ENCODE results near the gene POC5. TPM values are rescaled to one million over a fixed set of nuclear protein-coding genes. Genes with fewer than 3 reads are reported as not detected.
A peak's percentile ranks its signal among the peaks of the same experiment; 100 is the strongest.

POC5 gene, protein sequence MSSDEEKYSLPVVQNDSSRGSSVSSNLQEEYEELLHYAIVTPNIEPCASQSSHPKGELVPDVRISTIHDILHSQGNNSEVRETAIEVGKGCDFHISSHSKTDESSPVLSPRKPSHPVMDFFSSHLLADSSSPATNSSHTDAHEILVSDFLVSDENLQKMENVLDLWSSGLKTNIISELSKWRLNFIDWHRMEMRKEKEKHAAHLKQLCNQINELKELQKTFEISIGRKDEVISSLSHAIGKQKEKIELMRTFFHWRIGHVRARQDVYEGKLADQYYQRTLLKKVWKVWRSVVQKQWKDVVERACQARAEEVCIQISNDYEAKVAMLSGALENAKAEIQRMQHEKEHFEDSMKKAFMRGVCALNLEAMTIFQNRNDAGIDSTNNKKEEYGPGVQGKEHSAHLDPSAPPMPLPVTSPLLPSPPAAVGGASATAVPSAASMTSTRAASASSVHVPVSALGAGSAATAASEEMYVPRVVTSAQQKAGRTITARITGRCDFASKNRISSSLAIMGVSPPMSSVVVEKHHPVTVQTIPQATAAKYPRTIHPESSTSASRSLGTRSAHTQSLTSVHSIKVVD
- 9.1 TPM for total RNA-seq
- long read RNA-seq, partial matches to known transcripts = 0 of 3 reads
- long read RNA-seq, other reads (novel, unspliced or antisense) = 3 of 3 reads

DNA sequence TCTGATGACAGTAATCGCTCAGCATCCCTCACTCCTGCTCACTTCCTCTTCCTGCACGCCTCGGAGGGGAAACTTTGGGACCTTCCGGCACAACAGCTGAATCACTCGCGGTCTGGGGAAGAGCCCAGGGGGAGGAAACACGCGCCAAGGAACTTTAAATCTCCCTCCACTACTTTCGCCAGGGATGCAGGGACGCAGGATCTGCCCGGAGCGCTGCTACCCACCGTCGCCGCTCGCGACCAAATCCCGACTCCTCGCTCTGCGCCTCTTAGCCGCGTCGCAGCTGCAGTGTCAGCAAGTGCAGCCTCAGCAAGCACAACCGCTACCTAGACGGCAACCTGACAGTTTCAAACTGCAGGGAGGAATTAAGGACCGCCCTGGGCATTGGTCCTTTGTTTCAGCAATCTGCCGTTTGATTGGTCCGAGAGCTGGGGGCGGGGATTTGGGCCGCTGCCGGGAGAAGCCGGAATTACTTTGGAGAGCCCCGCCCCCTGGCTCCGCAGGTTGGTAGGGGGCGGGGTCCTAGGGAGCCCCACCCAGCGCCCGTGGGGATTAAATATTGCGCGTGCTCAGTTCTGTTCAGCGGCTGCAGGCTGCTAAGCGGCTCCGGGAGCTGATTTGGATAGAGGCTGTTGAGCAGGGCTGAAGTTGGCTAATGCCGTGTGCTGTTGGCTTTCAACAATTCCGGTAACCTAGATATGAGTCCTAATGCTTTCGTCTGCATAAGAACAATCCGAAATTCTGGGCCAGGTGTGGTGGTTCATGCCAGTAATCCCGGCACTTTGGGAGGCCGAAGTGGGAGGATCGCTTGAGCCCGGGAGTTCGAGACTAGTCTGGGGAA lies at the start of gene POC5:
POC5 (minus strand) TSS at position 356 of the 841 bp plus-strand sequence. CDS start 4,500 bp downstream, outside the sequence.
- Histone ChIP-seq H3K27ac (peak within 1 kb of the TSS; percentile 82), H3K4me3 (peak within 1 kb of the TSS; percentile 78), H3K4me1 (peaks cover 9% of the 10 kb centered on the region), H3K9me3 (no peaks in the 10 kb centered on the region), H3K27me3 (no peaks in the 10 kb centered on the region), H3K36me3 (peaks cover 5% of the 10 kb centered on the region)
- intact Hi-C loops (cut with DNase I) = no loop called here
- ATAC-seq (peak; percentile 99), DNase-seq (peak; percentile 97)
- TF ChIP-seq, protein P1, sequence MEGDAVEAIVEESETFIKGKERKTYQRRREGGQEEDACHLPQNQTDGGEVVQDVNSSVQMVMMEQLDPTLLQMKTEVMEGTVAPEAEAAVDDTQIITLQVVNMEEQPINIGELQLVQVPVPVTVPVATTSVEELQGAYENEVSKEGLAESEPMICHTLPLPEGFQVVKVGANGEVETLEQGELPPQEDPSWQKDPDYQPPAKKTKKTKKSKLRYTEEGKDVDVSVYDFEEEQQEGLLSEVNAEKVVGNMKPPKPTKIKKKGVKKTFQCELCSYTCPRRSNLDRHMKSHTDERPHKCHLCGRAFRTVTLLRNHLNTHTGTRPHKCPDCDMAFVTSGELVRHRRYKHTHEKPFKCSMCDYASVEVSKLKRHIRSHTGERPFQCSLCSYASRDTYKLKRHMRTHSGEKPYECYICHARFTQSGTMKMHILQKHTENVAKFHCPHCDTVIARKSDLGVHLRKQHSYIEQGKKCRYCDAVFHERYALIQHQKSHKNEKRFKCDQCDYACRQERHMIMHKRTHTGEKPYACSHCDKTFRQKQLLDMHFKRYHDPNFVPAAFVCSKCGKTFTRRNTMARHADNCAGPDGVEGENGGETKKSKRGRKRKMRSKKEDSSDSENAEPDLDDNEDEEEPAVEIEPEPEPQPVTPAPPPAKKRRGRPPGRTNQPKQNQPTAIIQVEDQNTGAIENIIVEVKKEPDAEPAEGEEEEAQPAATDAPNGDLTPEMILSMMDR (IDR thresholded peaks at IDR 0.05) = no peak

DNA sequence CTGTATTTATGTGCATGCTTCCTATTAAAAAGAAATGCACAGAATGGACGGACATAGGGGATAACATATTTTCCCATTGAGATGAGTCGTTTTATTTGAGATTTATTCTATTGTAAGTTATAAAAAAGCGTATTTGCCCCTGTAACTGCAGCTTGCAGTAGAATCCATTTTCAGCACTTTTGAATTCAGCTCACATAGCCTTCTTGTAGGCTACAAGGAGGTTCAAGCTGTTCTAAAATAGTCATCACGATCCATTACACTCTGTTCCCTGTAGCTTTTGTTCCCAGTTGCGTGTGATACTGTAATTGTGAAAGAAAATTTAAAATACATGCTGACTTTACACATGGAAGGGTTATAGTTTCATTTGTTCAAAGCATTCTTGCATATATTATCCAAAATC lies 40.9 kb upstream of the POC5 start:
- Histone ChIP-seq H3K27me3 (no peaks in the 10 kb centered on the region), H3K9me3 (no peaks in the 10 kb centered on the region), H3K4me1 (no peaks in the 10 kb centered on the region), H3K27ac (no peak overlapping the region), H3K4me3 (no peak overlapping the region), H3K36me3 (no peaks in the 10 kb centered on the region)
- DNase-seq = no peak
- TF ChIP-seq, protein P1 (IDR thresholded peaks at IDR 0.05) = no peak
- intact Hi-C loops (cut with DNase I) = no loop called here
- ATAC-seq = no peak

DNA sequence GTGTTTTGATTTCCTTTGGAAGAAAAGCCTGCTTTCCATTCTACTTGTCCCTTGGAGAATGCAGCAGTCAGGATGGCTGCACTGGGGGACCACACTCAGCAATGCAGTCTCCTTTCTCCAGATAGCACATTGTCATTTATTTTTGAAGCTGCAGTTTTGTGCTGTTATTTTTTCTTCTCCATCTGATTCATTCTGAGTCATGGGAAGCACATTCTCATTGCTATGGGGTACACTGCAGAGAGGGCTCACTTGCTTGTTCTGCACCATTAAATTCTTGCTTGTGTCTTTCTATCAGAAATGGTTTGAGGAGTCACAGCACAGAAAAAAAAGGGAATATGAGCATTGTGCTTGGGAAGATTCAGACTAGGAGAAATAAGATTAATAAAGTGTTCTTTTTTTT lies 39.7 kb upstream of the POC5 start:
- Histone ChIP-seq H3K36me3 (no peaks in the 10 kb centered on the region), H3K27ac (no peak overlapping the region), H3K27me3 (no peaks in the 10 kb centered on the region), H3K4me1 (no peaks in the 10 kb centered on the region), H3K9me3 (no peaks in the 10 kb centered on the region), H3K4me3 (no peak overlapping the region)
- DNase-seq (no peak), ATAC-seq (no peak)
- TF ChIP-seq, protein P1 (IDR thresholded peaks at IDR 0.05) = no peak
- intact Hi-C loops (cut with DNase I) = no loop called here

DNA sequence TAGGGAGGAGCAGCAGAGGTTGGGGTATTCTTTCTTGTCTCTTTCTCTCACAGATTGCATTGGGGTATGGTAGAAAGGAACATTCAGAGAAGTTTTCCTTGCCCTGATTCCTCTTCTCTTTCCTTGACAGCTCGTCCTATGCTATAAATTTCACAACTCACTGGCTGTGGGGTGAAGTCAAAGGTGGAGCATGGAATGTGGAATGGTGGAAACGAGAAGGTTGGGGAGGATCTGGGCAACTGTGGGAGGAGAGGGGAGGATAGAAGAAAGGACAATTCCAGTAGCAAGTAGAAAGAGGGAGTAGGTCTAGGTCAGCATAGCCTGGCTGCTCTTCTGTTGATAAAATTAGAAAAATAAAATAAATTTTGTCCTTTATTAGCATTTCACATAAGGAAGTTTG lies 39.0 kb upstream of the POC5 start:
- TF ChIP-seq, protein P1 (IDR thresholded peaks at IDR 0.05) = no peak
- H3K4me1 ChIP-seq = no peaks in the 10 kb centered on the region
- no peak for ATAC-seq
- H3K9me3 ChIP-seq = no peaks in the 10 kb centered on the region
- H3K4me3 ChIP-seq = no peak overlapping the region
- no peak overlapping the region for H3K27ac ChIP-seq
- no peak for DNase-seq
- H3K36me3 ChIP-seq = no peaks in the 10 kb centered on the region
- H3K27me3 ChIP-seq = no peaks in the 10 kb centered on the region
- intact Hi-C loops (cut with DNase I) = no loop called here

DNA sequence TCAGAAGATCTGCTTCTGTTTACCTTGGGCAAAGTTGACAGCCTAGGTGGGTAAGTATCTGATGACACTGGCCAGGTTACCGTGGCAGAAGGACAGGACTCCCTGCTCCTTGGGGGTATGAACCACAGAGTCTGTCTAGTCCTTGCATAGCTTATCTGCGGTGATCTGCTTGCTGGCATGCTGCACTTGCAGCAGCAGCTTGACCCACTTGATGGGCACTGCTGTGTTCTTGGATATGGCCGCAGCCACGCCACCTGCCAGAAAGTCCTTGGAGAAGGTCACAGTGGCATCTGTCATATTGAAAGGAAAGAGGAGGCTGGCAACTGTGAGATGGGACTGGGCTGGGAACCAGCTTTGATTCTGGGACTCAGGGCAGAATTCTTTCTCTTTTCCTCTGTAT lies 35.9 kb upstream of the POC5 start:
- DNase-seq = no peak
- intact Hi-C loops (cut with DNase I) = no loop called here
- no peaks in the 10 kb centered on the region for H3K4me1 ChIP-seq
- no peaks in the 10 kb centered on the region for H3K9me3 ChIP-seq
- no peak overlapping the region for H3K4me3 ChIP-seq
- ATAC-seq = no peak
- no peaks in the 10 kb centered on the region for H3K27me3 ChIP-seq
- TF ChIP-seq, protein P1 (IDR thresholded peaks at IDR 0.05) = no peak
- H3K27ac ChIP-seq = no peak overlapping the region
- H3K36me3 ChIP-seq = no peaks in the 10 kb centered on the region

Data from upper lobe of right lung (tissue), 1 donor.